Calu3 (cell line): ENCODE measurements around the gene TRIM63. TPM values are rescaled to one million over a fixed set of nuclear protein-coding genes. Genes with fewer than 3 reads are reported as not detected.
"Not testable (repeated sequence)": the region's sequence is repeated elsewhere in the genome, so short reads cannot be mapped to it uniquely, and the experiment has no call there.

ENCODE experiments used
- BruUV-seq: library from RNA; stranded (reverse); fragments of 400-500 nt; replicated peaks from 2 replicates; lab custom pipeline; 2021; lab: Mats Ljungman, UMichigan
- CTCF ChIA-PET: fragments of 300-600 bp; sonication (Branson Sonifier 250); formaldehyde crosslinking; loops from one replicate; lab custom pipeline; 2022; ENCODE audit warnings: antibody characterized with exemption; lab: Charles Lee
- DNase-seq: peaks from one replicate; pipeline ENCODE4 v3.0.0; 2022
- H3K27ac Mint-ChIP-seq: one replicate; pipeline ENCODE4 v1.8.0; 2022; ENCODE audit warnings: mixed read lengths; ENCODE audit not compliant: unreplicated experiment
- H3K27me3 Mint-ChIP-seq: one replicate; pipeline ENCODE4 v1.8.0; 2022; ENCODE audit warnings: mixed read lengths; ENCODE audit not compliant: unreplicated experiment
- H3K36me3 Mint-ChIP-seq: one replicate; pipeline ENCODE4 v1.8.0; 2022; ENCODE audit warnings: mild to moderate bottlenecking, moderate library complexity, mixed read lengths; ENCODE audit not compliant: insufficient read depth, unreplicated experiment
- H3K4me1 Mint-ChIP-seq: one replicate; pipeline ENCODE4 v1.8.0; 2022; ENCODE audit warnings: mild to moderate bottlenecking, low read depth, mixed read lengths; ENCODE audit not compliant: unreplicated experiment
- H3K4me3 Mint-ChIP-seq: one replicate; pipeline ENCODE4 v1.8.0; 2022; ENCODE audit warnings: mild to moderate bottlenecking, low read depth, moderate library complexity, mixed read lengths; ENCODE audit not compliant: unreplicated experiment
- H3K9me3 Mint-ChIP-seq: one replicate; pipeline ENCODE4 v1.8.0; 2022; ENCODE audit warnings: low read depth, mixed read lengths; ENCODE audit not compliant: unreplicated experiment
- intact Hi-C: fragments of 100-400 bp; cut with micrococcal nuclease; formaldehyde crosslinking; loops from one replicate; pipeline ENCODE4 v1.10.0; 2022; ENCODE audit not compliant: unreplicated experiment
- total RNA-seq: library from RNA; stranded (reverse); gene quantifications from 2 replicates; pipeline ENCODE4 v1.2.3, GENCODE V29; 2022
- TF ChIP-seq, protein P1 (sequence below): fragments of 200-600 bp; IDR thresholded peaks from one replicate; pipeline ENCODE4 v1.8.0; 2022; ENCODE audit warnings: antibody characterized with exemption; ENCODE audit not compliant: unreplicated experiment

TRIM63 gene
- total RNA-seq, 1 experiment from 2014 or later, result not detected

GRCh38 chr1:26102119-26102518, 34.7 kb upstream of the TRIM63 start:
- Mint-ChIP-seq H3K4me1 (peaks cover 9% of the 10 kb centered on the region), H3K27ac (no peak overlapping the region), H3K27me3 (no peaks in the 10 kb centered on the region), H3K4me3 (no peak overlapping the region), H3K36me3 (no peaks in the 10 kb centered on the region), H3K9me3 (no peaks in the 10 kb centered on the region)
- BruUV-seq, result no TSS peak
- TF ChIP-seq, protein P1, sequence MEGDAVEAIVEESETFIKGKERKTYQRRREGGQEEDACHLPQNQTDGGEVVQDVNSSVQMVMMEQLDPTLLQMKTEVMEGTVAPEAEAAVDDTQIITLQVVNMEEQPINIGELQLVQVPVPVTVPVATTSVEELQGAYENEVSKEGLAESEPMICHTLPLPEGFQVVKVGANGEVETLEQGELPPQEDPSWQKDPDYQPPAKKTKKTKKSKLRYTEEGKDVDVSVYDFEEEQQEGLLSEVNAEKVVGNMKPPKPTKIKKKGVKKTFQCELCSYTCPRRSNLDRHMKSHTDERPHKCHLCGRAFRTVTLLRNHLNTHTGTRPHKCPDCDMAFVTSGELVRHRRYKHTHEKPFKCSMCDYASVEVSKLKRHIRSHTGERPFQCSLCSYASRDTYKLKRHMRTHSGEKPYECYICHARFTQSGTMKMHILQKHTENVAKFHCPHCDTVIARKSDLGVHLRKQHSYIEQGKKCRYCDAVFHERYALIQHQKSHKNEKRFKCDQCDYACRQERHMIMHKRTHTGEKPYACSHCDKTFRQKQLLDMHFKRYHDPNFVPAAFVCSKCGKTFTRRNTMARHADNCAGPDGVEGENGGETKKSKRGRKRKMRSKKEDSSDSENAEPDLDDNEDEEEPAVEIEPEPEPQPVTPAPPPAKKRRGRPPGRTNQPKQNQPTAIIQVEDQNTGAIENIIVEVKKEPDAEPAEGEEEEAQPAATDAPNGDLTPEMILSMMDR, result no peak
- intact Hi-C loops, result no loop called here
- CTCF ChIA-PET, result interaction anchor here (3.5 kb wide), 1 partner anchor 43 kb away, joined by 11 read pairs; no protein-coding TSS in a partner anchor
- DNase-seq, result no peak

DNA sequence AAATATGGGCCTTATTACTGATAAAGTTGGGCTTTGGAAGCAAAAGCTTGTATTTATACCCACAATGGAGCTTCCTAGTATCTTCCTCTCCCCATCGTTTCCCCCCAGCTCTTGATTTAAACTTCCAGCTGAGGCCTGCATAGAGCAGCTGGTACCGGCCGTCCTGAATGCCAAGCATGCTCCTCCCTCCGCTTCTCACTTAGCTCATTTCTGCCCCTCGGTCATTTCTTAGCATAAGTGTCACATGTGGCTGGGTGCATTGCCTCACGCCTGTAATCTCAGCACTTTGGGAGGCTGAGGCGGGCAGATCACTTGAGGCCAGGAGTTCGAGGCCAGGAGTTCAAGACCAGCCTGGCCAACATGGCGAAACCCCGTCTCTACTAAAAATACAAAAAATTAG, 32.8 kb upstream of the TRIM63 start:
- H3K27ac Mint-ChIP-seq, DNase-seq, intact Hi-C loops, H3K4me3 Mint-ChIP-seq, H3K27me3 Mint-ChIP-seq, BruUV-seq, H3K36me3 Mint-ChIP-seq, H3K9me3 Mint-ChIP-seq, H3K4me1 Mint-ChIP-seq: not testable (repeated sequence)
- CTCF ChIA-PET, result interaction anchor here (3.5 kb wide), 1 partner anchor 45 kb away, joined by 11 read pairs; no protein-coding TSS in a partner anchor

- Mint-ChIP-seq H3K27ac (no peak overlapping the region), H3K4me1 (peaks cover under 1% of the 10 kb centered on the region), H3K4me3 (no peak overlapping the region), H3K9me3 (no peaks in the 10 kb centered on the region), H3K36me3 (no peaks in the 10 kb centered on the region), H3K27me3 (no peaks in the 10 kb centered on the region)
- CTCF ChIA-PET, result interaction anchor here (3.5 kb wide), 1 partner anchor 45 kb away, joined by 11 read pairs; no protein-coding TSS in a partner anchor
- no TSS peak for BruUV-seq
- TF ChIP-seq, protein P1, result no peak
- intact Hi-C loops, result no loop called here
- DNase-seq, result no peak
These were observed 32.4 kb upstream of the TRIM63 start for GRCh38 chr1:26099780-26100179.

GRCh38 chr1:26098602-26099001, 31.2 kb upstream of the TRIM63 start:
- no TSS peak for BruUV-seq
- CTCF ChIA-PET, result no interaction called here
- Mint-ChIP-seq H3K9me3 (no peaks in the 10 kb centered on the region), H3K36me3 (no peaks in the 10 kb centered on the region), H3K27ac (no peak overlapping the region), H3K4me1 (no peaks in the 10 kb centered on the region), H3K4me3 (no peak overlapping the region), H3K27me3 (no peaks in the 10 kb centered on the region)
- no peak for DNase-seq
- intact Hi-C loops, result no loop called here
- TF ChIP-seq, protein P1, result no peak

DNA sequence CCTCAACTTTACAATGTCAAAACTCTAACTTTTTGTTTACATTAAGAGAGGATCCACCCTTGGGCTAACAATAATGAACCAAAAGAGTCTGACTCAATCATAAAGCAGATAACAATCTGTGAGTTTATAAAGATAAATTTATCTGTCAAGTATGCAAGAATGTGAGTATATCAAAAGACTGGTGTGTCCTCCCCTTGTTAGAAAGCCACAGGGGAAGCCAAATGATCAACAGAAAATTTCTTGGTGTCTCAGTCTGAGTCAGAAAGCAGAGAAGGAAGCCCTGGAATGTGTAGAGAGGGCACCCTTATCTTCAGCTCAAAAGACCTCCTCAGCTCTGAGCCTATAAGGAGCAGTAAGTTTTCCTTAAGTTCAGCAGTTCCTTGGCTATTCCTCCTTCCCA, 30.3 kb upstream of the TRIM63 start:
- BruUV-seq, result no TSS peak
- H3K27me3 Mint-ChIP-seq, result peaks cover 3% of the 10 kb centered on the region
- TF ChIP-seq, protein P1, result no peak
- intact Hi-C loops, result no loop called here
- no peak for DNase-seq
- H3K4me1 Mint-ChIP-seq, result no peaks in the 10 kb centered on the region
- no peaks in the 10 kb centered on the region for H3K9me3 Mint-ChIP-seq
- no peak overlapping the region for H3K4me3 Mint-ChIP-seq
- no peak overlapping the region for H3K27ac Mint-ChIP-seq
- H3K36me3 Mint-ChIP-seq, result no peaks in the 10 kb centered on the region
- CTCF ChIA-PET, result no interaction called here
